ENCODE data around the gene HORMAD1. TPM values are rescaled to one million over a fixed set of nuclear protein-coding genes. Genes with fewer than 3 reads are reported as not detected.

Gene HORMAD1
- total and polyA plus RNA-seq, 2 experiments from 2014 or later: not detected

DNA sequence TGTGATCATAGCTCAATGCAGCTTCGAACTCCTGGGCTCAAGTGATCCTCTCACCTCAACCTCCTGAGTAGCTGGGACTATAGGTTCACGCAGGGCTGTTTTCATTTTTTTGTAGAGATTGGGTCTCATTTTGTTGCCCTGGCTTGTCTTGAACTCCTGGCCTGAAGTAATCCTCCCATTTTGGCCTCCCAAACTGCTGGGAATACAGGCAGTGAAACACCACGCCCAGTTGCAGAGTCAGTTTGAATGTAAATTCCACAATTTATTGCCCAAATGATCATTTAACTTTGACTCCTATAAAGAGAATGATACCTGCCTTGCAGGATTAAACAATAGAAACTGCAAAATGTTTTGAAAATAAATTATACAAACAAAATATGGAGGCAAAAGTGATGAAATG lies 34.4 kb downstream of the HORMAD1 start (continued):
- TF ChIP-seq, protein P1, sequence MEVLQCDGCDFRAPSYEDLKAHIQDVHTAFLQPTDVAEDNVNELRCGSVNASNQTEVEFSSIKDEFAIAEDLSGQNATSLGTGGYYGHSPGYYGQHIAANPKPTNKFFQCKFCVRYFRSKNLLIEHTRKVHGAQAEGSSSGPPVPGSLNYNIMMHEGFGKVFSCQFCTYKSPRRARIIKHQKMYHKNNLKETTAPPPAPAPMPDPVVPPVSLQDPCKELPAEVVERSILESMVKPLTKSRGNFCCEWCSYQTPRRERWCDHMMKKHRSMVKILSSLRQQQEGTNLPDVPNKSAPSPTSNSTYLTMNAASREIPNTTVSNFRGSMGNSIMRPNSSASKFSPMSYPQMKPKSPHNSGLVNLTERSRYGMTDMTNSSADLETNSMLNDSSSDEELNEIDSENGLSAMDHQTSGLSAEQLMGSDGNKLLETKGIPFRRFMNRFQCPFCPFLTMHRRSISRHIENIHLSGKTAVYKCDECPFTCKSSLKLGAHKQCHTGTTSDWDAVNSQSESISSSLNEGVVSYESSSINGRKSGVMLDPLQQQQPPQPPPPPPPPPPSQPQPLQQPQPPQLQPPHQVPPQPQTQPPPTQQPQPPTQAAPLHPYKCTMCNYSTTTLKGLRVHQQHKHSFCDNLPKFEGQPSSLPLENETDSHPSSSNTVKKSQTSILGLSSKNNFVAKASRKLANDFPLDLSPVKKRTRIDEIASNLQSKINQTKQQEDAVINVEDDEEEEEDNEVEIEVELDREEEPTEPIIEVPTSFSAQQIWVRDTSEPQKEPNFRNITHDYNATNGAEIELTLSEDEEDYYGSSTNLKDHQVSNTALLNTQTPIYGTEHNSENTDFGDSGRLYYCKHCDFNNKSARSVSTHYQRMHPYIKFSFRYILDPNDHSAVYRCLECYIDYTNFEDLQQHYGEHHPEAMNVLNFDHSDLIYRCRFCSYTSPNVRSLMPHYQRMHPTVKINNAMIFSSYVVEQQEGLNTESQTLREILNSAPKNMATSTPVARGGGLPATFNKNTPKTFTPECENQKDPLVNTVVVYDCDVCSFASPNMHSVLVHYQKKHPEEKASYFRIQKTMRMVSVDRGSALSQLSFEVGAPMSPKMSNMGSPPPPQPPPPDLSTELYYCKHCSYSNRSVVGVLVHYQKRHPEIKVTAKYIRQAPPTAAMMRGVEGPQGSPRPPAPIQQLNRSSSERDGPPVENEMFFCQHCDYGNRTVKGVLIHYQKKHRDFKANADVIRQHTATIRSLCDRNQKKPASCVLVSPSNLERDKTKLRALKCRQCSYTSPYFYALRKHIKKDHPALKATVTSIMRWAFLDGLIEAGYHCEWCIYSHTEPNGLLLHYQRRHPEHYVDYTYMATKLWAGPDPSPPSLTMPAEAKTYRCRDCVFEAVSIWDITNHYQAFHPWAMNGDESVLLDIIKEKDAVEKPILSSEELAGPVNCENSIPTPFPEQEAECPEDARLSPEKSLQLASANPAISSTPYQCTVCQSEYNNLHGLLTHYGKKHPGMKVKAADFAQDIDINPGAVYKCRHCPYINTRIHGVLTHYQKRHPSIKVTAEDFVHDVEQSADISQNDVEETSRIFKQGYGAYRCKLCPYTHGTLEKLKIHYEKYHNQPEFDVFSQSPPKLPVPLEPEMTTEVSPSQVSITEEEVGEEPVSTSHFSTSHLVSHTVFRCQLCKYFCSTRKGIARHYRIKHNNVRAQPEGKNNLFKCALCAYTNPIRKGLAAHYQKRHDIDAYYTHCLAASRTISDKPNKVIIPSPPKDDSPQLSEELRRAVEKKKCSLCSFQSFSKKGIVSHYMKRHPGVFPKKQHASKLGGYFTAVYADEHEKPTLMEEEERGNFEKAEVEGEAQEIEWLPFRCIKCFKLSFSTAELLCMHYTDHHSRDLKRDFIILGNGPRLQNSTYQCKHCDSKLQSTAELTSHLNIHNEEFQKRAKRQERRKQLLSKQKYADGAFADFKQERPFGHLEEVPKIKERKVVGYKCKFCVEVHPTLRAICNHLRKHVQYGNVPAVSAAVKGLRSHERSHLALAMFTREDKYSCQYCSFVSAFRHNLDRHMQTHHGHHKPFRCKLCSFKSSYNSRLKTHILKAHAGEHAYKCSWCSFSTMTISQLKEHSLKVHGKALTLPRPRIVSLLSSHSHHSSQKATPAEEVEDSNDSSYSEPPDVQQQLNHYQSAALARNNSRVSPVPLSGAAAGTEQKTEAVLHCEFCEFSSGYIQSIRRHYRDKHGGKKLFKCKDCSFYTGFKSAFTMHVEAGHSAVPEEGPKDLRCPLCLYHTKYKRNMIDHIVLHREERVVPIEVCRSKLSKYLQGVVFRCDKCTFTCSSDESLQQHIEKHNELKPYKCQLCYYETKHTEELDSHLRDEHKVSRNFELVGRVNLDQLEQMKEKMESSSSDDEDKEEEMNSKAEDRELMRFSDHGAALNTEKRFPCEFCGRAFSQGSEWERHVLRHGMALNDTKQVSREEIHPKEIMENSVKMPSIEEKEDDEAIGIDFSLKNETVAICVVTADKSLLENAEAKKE (CRISPR knock-in tag; IDR thresholded peaks at IDR 0.05): no peak
- TF ChIP-seq EZH2phosphoT487 (IDR thresholded peaks at IDR 0.05; ENCODE audit: unreplicated experiment) (no peak), CREB1 (CRISPR knock-in tag; IDR thresholded peaks at IDR 0.05; ENCODE audit: low read depth) (no peak), EZH2 (IDR thresholded peaks at IDR 0.05; ENCODE audit: low read depth, unreplicated experiment) (no peak), ZNF114 (CRISPR knock-in tag; IDR thresholded peaks at IDR 0.05) (no peak)
- TF ChIP-seq, protein P2, sequence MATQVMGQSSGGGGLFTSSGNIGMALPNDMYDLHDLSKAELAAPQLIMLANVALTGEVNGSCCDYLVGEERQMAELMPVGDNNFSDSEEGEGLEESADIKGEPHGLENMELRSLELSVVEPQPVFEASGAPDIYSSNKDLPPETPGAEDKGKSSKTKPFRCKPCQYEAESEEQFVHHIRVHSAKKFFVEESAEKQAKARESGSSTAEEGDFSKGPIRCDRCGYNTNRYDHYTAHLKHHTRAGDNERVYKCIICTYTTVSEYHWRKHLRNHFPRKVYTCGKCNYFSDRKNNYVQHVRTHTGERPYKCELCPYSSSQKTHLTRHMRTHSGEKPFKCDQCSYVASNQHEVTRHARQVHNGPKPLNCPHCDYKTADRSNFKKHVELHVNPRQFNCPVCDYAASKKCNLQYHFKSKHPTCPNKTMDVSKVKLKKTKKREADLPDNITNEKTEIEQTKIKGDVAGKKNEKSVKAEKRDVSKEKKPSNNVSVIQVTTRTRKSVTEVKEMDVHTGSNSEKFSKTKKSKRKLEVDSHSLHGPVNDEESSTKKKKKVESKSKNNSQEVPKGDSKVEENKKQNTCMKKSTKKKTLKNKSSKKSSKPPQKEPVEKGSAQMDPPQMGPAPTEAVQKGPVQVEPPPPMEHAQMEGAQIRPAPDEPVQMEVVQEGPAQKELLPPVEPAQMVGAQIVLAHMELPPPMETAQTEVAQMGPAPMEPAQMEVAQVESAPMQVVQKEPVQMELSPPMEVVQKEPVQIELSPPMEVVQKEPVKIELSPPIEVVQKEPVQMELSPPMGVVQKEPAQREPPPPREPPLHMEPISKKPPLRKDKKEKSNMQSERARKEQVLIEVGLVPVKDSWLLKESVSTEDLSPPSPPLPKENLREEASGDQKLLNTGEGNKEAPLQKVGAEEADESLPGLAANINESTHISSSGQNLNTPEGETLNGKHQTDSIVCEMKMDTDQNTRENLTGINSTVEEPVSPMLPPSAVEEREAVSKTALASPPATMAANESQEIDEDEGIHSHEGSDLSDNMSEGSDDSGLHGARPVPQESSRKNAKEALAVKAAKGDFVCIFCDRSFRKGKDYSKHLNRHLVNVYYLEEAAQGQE (IDR thresholded peaks at IDR 0.05; ENCODE audit: unreplicated experiment): no peak

All from GM23338 (cell line).